PC-3 (cell line): ENCODE measurements around the gene FBXO42. TPM values are rescaled to one million over a fixed set of nuclear protein-coding genes. Genes with fewer than 3 reads are reported as not detected.

Experiments used
- ATAC-seq: fragments of 200-7000 bp; cut with Tn5 transposase; 2 replicates; pipeline ENCODE4 v1.9.1; 2020; ENCODE audit warnings: mild to moderate bottlenecking, moderate library complexity
- BruUV-seq: library from RNA; stranded (reverse); fragments of 400-500 nt; replicated peaks from 2 replicates; lab custom pipeline; 2021; lab: Mats Ljungman, UMichigan
- CTCF ChIA-PET: fragments of 300-600 bp; sonication (Branson Sonifier 250); formaldehyde crosslinking; loops from one replicate; lab custom pipeline; 2022; ENCODE audit warnings: antibody characterized with exemption; lab: Charles Lee
- POLR2A ChIA-PET: fragments of 300-600 bp; sonication (Branson Sonifier 250); formaldehyde crosslinking; loops from one replicate; lab custom pipeline; 2022; ENCODE audit warnings: antibody characterized with exemption; ENCODE audit not compliant: unreplicated experiment; lab: Charles Lee
- DNase-seq: peaks from one replicate; pipeline ENCODE4 v3.0.0-alpha.2; 2015
- H2AFZ ChIP-seq: fragments of 300-600 bp; sonication (generic); 2 replicates; pipeline ENCODE4 v1.6.0; 2016; ENCODE audit warnings: antibody characterized with exemption, low read length
- H3F3A ChIP-seq: fragments of 300-600 bp; sonication (generic); one replicate; pipeline ENCODE4 v1.6.0; 2017; ENCODE audit warnings: antibody characterized with exemption, low read length, control low read depth, mild to moderate bottlenecking; ENCODE audit not compliant: unreplicated experiment
- H3K27ac ChIP-seq: fragments of 300-600 bp; sonication (generic); 2 replicates; pipeline ENCODE4 v1.5.1; 2016; ENCODE audit warnings: mild to moderate bottlenecking, low read length
- H3K27me3 ChIP-seq: fragments of 300-600 bp; sonication (generic); 2 replicates; pipeline ENCODE4 v1.6.1; 2016; ENCODE audit warnings: low read length, mixed read lengths
- H3K36me3 ChIP-seq: fragments of 300-600 bp; sonication (generic); 2 replicates; pipeline ENCODE4 v1.6.1; 2016; ENCODE audit warnings: low read depth, mixed run types, low read length, mixed read lengths
- H3K4me1 ChIP-seq: fragments of 300-600 bp; sonication (generic); 2 replicates; pipeline ENCODE4 v1.5.1; 2016; ENCODE audit warnings: low read length; ENCODE audit not compliant: insufficient read depth
- H3K4me2 ChIP-seq: fragments of 300-600 bp; sonication (generic); 2 replicates; pipeline ENCODE4 v1.6.0; 2016; ENCODE audit warnings: low read length
- H3K4me3 ChIP-seq: fragments of 300-600 bp; sonication (generic); 2 replicates; pipeline ENCODE4 v1.5.1; 2016; ENCODE audit warnings: mild to moderate bottlenecking, low read length, mixed read lengths
- H3K79me2 ChIP-seq: fragments of 300-600 bp; sonication (generic); 2 replicates; pipeline ENCODE4 v1.6.1; 2017; ENCODE audit warnings: low read length, mixed read lengths
- H3K9ac ChIP-seq: fragments of 300-600 bp; sonication (generic); 2 replicates; pipeline ENCODE4 v1.6.0; 2016; ENCODE audit warnings: mild to moderate bottlenecking, low read length
- H3K9me2 ChIP-seq: fragments of 300-600 bp; sonication (generic); replicated peaks from 2 replicates; pipeline ENCODE4 v1.6.1; 2016; ENCODE audit warnings: mixed run types, low read length, mixed read lengths
- H3K9me3 ChIP-seq: fragments of 300-600 bp; sonication (generic); 2 replicates; pipeline ENCODE4 v1.6.1; 2016; ENCODE audit warnings: low read length, mixed read lengths
- H4K20me1 ChIP-seq: fragments of 300-600 bp; sonication (generic); 2 replicates; pipeline ENCODE4 v1.6.1; 2016; ENCODE audit warnings: low read length, mixed read lengths
- CTCF ChIP-seq: fragments of 300-600 bp; sonication (generic); conservative IDR thresholded peaks from 2 replicates; pipeline ENCODE4 v1.5.1; 2017; ENCODE audit warnings: antibody characterized with exemption, low read depth, mild to moderate bottlenecking, low read length
- EZH2 ChIP-seq: fragments of 300-600 bp; sonication (generic); IDR thresholded peaks from one replicate; pipeline ENCODE4 v1.6.1; 2017; ENCODE audit warnings: antibody characterized with exemption, mild to moderate bottlenecking, low read length; ENCODE audit not compliant: unreplicated experiment
- EZH2phosphoT487 ChIP-seq: fragments of 300-600 bp; sonication (generic); IDR thresholded peaks from 2 replicates; pipeline ENCODE4 v1.6.1; 2018; ENCODE audit warnings: mild to moderate bottlenecking, antibody characterized with exemption, low read length, borderline replicate concordance
- intact Hi-C: fragments of 100-400 bp; cut with micrococcal nuclease; formaldehyde crosslinking; loops from 2 replicates; pipeline ENCODE4 v1.9.0; 2023
- total RNA-seq: library from RNA; depleted of rRNA; stranded (reverse); fragments of >200 nt; gene quantifications from 2 replicates; pipeline ENCODE4 v1.2.3, GENCODE V29; 2014

The FBXO42 gene
- total RNA-seq, 1 experiment from 2014 or later: 16.0 TPM

DNA sequence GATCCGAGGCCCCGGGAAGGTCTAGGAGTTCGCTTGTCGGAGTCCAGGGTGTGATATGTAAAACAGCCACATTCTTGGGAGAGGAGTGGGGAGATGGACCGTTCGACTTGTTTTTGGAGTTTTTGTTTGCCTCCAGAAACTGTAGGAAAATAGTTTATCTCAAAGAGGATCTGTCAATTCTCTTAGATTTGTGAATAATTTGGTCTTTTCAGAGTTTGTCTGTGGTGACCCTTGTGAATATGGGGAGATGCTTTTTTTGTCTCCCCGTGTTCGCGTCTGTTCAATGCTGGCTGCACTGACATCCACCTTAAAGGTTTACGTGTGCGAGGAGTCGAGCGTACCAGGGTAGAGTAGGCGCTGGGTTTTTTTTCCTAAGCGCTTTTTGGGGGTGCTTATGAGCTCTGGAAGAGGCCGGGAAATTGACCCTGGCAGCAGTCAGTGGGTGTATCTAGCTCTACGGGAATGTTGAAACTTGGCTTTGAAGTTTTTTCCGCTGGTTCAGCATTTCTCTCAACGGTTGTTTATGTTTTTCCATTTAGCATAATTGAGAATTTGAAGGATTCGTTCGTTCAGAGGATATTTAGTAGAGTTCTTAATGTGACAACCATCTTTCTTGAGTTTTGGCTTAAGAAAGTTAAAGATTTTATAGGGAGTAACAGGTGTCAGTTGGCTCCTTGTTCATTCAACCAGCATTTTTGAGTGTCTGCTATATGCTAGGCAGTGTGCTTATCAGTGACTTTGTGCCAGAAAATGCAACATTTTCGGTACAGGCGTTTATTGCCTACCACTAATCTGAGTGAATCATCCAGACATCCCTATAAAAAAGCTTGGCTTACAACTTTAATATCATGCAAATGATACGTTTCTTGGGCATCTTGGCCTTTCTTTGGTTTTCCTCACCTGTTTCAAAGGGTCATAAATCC, 15.9 kb upstream of the FBXO42 start:
- Histone ChIP-seq H3K36me3 (no peaks in the 10 kb centered on the region), H3K4me3 (peak overlapping the region; percentile 79), H4K20me1 (peaks cover 33% of the 10 kb centered on the region), H3K4me2 (peak overlapping the region; percentile 88), H3K4me1 (peaks cover 17% of the 10 kb centered on the region), H2AFZ (peak overlapping the region; percentile 57; the same call in 1 of the 2 replicates), H3K9me3 (no peaks in the 10 kb centered on the region), H3K9ac (peak overlapping the region; percentile 92), H3K27ac (peak overlapping the region; percentile 78), H3K27me3 (no peaks in the 10 kb centered on the region), H3K79me2 (peaks cover 60% of the 10 kb centered on the region), H3K9me2 (no peaks in the 10 kb centered on the region), H3F3A (no peaks in the 10 kb centered on the region)
- ATAC-seq (peak; percentile 32), DNase-seq (peak; percentile 67)
- intact Hi-C loops: loop anchor here (2.0 to 5.0 kb wide), 2 partner anchors 74 to 115 kb away; partner anchors contain the start of gene NECAP2
- POLR2A ChIA-PET: interaction anchor here (0.5 to 0.6 kb wide), 2 partner anchors 33 to 521 kb away, joined by 3 to 4 read pairs; no protein-coding TSS in a partner anchor
- TF ChIP-seq EZH2 (no peak), EZH2phosphoT487 (no peak), CTCF (no peak)
- CTCF ChIA-PET: interaction anchor here (0.6 kb wide), 1 partner anchor 28 kb away, joined by 3 read pairs; no protein-coding TSS in a partner anchor
- BruUV-seq: TSS peak; percentile 78

DNA sequence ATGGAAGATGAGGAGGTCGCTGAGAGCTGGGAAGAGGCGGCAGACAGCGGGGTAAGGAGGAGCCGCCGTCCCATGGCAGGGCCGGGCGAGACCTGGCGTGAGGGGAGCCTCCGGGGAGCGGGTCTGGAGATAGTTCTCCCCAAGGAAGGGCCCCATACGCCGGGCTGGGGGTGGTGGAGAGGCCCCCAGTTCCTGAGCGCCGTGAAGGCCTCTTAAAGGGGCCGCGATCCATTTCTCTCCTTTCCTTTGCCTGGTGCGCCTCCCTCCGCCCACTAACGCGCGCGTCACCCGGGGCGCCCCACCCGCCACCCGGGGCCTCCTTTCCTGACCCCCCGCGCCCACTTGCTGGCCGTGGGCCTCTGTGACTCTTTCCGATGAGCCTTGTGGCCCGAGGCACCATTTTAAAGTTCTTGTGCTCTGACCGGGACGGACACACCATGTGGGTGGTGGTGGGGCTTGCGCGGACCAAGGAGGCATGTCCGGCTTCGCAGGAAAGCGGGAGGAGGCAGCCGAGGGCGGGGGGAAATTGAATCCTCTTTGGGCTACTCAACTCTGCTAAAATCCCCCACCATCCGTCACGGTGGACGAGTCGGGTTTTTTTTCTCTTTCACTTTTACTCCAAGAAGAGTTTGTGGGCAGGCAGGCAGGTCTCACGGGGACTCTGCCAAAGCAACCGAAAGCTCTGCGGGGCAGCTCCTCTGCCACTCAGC, 15.1 kb upstream of the FBXO42 start:
- BruUV-seq: TSS peak; percentile 45
- H2AFZ ChIP-seq: peak overlapping the region; percentile 57
- intact Hi-C loops: loop anchor here (2.0 to 5.0 kb wide), 2 partner anchors 75 to 115 kb away; partner anchors contain the start of gene NECAP2

More for the DNA sequence above, 15.1 kb upstream of the FBXO42 start:
- Histone ChIP-seq H3K4me2 (peak overlapping the region; percentile 88), H3K4me3 (peak overlapping the region; percentile 79), H3K4me1 (peaks cover 16% of the 10 kb centered on the region), H3K79me2 (peaks cover 51% of the 10 kb centered on the region), H3F3A (no peaks in the 10 kb centered on the region), H3K9me3 (no peaks in the 10 kb centered on the region), H3K27ac (peak overlapping the region; percentile 78), H4K20me1 (peaks cover 27% of the 10 kb centered on the region), H3K36me3 (no peaks in the 10 kb centered on the region), H3K9ac (peak overlapping the region; percentile 92), H3K9me2 (no peaks in the 10 kb centered on the region), H3K27me3 (no peaks in the 10 kb centered on the region)
- ChIA-PET CTCF (interaction anchor here (0.6 kb wide), 1 partner anchor 29 kb away, joined by 3 read pairs; no protein-coding TSS in a partner anchor), POLR2A (interaction anchor here (0.5 to 1.1 kb wide), 2 partner anchors 146 to 520 kb away, joined by 3 to 15 read pairs; no protein-coding TSS in a partner anchor)
- no peak for TF ChIP-seq EZH2phosphoT487
- no peak for TF ChIP-seq EZH2
- no peak for TF ChIP-seq CTCF
- DNase-seq (peak; percentile 50), ATAC-seq (peak; percentile 72)
